ENCODE data around the gene POFUT2. TPM values are rescaled to one million over a fixed set of nuclear protein-coding genes. Genes with fewer than 3 reads are reported as not detected.

Gene POFUT2
- total RNA-seq, 1 experiment from 2014 or later: 31.4 TPM

DNA sequence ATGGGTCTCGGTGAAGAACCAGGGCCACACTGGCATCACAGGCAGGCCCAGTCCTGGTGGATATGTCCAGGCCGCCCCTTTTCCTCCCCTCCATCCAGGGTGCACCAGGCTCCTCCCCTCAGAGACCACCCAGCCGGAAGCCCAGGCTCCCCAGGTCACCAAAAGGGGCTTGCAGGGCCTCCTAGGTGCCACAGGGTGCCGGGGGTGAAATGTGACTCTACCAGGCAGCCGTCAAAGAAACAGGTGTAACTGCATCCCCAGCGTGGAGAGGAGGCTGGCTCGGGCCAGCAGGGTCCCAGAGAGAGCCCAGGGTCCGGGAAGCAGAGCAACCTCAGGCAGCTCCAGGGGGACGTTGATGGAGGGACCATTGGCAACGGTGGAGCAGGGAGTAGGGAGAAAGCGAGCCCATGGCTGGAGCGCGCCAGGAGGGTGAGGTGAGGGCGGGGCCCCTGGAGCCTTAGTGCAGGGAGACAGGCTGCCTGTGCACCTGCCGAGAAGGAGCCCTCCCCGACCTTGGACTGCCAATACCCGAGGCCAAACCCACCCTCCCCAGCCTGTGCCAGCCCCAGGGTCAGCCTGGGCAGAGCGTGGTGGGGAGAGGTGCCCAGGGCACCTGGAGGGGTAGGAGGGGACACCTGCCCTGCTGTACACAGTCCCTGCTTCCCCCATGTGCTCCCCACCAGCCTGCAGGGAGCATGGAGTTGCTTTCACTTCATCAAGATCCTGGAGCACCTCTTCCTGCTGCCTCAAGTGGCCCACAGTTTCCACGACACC, 48.3 kb upstream of the POFUT2 start:
- CTCF ChIA-PET: no interaction called here
- BruUV-seq (replicated peaks): no TSS peak
- intact Hi-C loops (cut with micrococcal nuclease; ENCODE audit: unreplicated experiment): no loop called here
- peaks cover 1% of the 10 kb centered on the region for H3K36me3 Mint-ChIP-seq (ENCODE audit: insufficient read depth, unreplicated experiment)
- H3K9me3 Mint-ChIP-seq (ENCODE audit: low read depth, unreplicated experiment): no peaks in the 10 kb centered on the region
- no peak overlapping the region for H3K27ac Mint-ChIP-seq (ENCODE audit: unreplicated experiment)
- DNase-seq: no peak
- H3K4me1 Mint-ChIP-seq (ENCODE audit: low read depth, unreplicated experiment): no peaks in the 10 kb centered on the region
- H3K27me3 Mint-ChIP-seq (ENCODE audit: unreplicated experiment): no peaks in the 10 kb centered on the region
- no peak overlapping the region for H3K4me3 Mint-ChIP-seq (ENCODE audit: low read depth, unreplicated experiment)
- TF ChIP-seq CTCF (IDR thresholded peaks at IDR 0.05; ENCODE audit: unreplicated experiment): no peak

DNA sequence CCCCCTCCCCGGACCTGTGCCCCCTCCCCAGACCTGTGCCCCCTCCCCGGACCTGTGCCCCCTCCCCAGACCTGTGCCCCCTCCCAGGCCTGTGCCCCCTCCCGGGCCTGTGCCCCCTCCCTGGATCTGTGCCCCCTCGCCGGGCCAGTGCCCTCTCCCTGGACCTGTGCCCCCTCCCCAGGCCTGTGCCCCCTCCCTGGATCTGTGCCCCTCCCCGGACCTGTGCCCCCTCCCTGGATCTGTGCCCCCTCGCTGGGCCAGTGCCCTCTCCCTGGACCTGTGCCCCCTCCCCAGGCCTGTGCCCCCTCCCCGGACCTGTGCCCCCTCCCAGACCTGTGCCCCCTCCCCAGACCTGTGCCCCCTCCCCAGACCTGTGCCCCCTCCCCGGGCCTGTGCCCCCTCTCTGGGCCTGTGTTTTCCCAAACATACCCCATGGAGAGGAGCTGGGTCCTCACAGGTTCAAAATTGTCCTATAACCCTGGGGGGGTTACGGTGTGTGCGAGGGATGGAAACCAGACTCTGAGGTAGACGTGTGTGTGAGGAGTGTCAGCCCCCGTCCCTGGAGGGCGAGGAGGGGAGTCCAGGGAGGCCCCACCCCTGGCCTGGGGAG, 47.6 kb upstream of the POFUT2 start:
- Mint-ChIP-seq H3K27ac (ENCODE audit: unreplicated experiment) (no peak overlapping the region), H3K9me3 (ENCODE audit: low read depth, unreplicated experiment) (no peaks in the 10 kb centered on the region), H3K27me3 (ENCODE audit: unreplicated experiment) (no peaks in the 10 kb centered on the region), H3K4me1 (ENCODE audit: low read depth, unreplicated experiment) (peaks cover under 1% of the 10 kb centered on the region), H3K4me3 (ENCODE audit: low read depth, unreplicated experiment) (no peak overlapping the region), H3K36me3 (ENCODE audit: insufficient read depth, unreplicated experiment) (peaks cover 6% of the 10 kb centered on the region)
- no peak for TF ChIP-seq CTCF (IDR thresholded peaks at IDR 0.05; ENCODE audit: unreplicated experiment)
- intact Hi-C loops (cut with micrococcal nuclease; ENCODE audit: unreplicated experiment): no loop called here
- CTCF ChIA-PET: no interaction called here
- DNase-seq: no peak
- no TSS peak for BruUV-seq (replicated peaks)

- no peak for TF ChIP-seq CTCF (IDR thresholded peaks at IDR 0.05; ENCODE audit: unreplicated experiment)
- no peak overlapping the region for H3K27ac Mint-ChIP-seq (ENCODE audit: unreplicated experiment)
- peaks cover 7% of the 10 kb centered on the region for H3K4me1 Mint-ChIP-seq (ENCODE audit: low read depth, unreplicated experiment)
- H3K9me3 Mint-ChIP-seq (ENCODE audit: low read depth, unreplicated experiment): no peaks in the 10 kb centered on the region
- no peaks in the 10 kb centered on the region for H3K27me3 Mint-ChIP-seq (ENCODE audit: unreplicated experiment)
- H3K36me3 Mint-ChIP-seq (ENCODE audit: insufficient read depth, unreplicated experiment): peaks cover 11% of the 10 kb centered on the region
- BruUV-seq (replicated peaks): no TSS peak
- no peak for DNase-seq
- H3K4me3 Mint-ChIP-seq (ENCODE audit: low read depth, unreplicated experiment): no peak overlapping the region
- intact Hi-C loops (cut with micrococcal nuclease; ENCODE audit: unreplicated experiment): no loop called here
- CTCF ChIA-PET: interaction anchor here (1.0 kb wide), 1 partner anchor 11 kb away, joined by 5 read pairs; no protein-coding TSS in a partner anchor
Observed at GRCh38 chr21:45334591-45335081, 46.9 kb upstream of the POFUT2 start.

GRCh38 chr21:45334134-45334533, 46.4 kb upstream of the POFUT2 start:
- no peak for TF ChIP-seq CTCF (IDR thresholded peaks at IDR 0.05; ENCODE audit: unreplicated experiment)
- H3K9me3 Mint-ChIP-seq (ENCODE audit: low read depth, unreplicated experiment): no peaks in the 10 kb centered on the region
- no TSS peak for BruUV-seq (replicated peaks)
- intact Hi-C loops (cut with micrococcal nuclease; ENCODE audit: unreplicated experiment): no loop called here
- peaks cover 12% of the 10 kb centered on the region for H3K4me1 Mint-ChIP-seq (ENCODE audit: low read depth, unreplicated experiment)
- no peak overlapping the region for H3K27ac Mint-ChIP-seq (ENCODE audit: unreplicated experiment)
- H3K36me3 Mint-ChIP-seq (ENCODE audit: insufficient read depth, unreplicated experiment): peaks cover 12% of the 10 kb centered on the region
- DNase-seq: no peak
- CTCF ChIA-PET: interaction anchor here (1.0 kb wide), 1 partner anchor 11 kb away, joined by 5 read pairs; no protein-coding TSS in a partner anchor
- no peaks in the 10 kb centered on the region for H3K27me3 Mint-ChIP-seq (ENCODE audit: unreplicated experiment)
- H3K4me3 Mint-ChIP-seq (ENCODE audit: low read depth, unreplicated experiment): no peak overlapping the region
